SW480 (cell line): ENCODE data around the gene LPCAT4.
"Not testable (repeated sequence)": the region's sequence is repeated elsewhere in the genome, so short reads cannot be mapped to it uniquely, and the experiment has no call there.

Experiments used
- DNase-seq: peaks from one replicate; pipeline ENCODE4 v3.0.0-alpha.2; 2016; ENCODE audit warnings: low spot score

Gene LPCAT4

DNA sequence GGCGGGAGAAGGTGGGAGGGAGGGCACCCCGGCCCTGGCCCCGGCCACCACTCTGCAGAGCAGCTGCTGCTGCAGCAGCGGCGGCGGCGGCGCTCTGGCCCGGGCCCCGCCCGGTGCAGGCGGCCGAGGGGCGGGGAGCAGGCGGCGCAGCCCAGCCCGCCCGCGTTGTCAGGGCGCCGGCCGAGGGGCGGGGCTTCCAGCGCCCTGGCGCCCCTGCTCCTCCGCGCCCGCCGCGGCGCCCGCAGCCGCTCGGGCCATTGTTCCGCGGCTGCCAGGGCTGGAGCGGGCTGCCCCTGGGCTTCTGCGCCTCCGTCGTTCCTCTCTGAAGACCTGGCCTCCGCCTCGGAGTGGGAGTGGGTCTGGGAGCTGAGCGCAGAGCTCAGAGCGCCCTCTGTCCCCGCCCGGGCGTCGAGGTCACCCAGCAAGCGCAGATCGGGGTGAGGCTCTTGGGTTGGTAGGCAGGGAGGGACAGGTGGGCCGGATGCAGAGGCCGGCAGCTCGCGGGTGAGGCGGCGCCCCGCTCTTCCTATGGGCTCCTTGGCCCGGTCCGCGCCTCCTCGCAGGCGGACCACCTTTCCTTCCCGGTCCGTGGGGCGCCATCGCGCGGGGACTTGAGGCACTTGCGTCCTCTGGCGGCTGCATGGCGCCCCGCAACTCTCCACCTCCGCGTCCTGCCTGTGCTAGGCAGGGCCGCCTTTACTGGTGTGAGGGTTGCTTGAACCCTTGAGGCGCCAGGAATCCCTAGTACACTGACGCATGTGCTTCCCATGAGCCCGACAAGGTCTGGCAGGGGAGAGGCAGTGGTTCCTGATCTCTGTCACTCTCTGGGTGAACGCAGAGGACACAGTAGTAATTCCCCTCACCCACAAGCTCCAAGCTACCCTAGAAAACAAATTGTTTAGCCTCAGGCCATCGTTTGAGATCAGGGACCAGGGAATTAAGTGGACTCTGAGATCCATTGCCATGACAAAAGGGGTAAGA lies at the start of gene LPCAT4:
TSS of gene LPCAT4 (minus strand) at position 96 of the 981 bp plus-strand sequence. CDS start 96 bp downstream, outside the sequence.
- DNase-seq = peak; percentile 84

GRCh38 chr15:34409511-34409910 lies 42.5 kb upstream of the LPCAT4 start:
- not testable (repeated sequence) for DNase-seq

- DNase-seq = not testable (repeated sequence)
These were observed 42.0 kb upstream of the LPCAT4 start for GRCh38 chr15:34408973-34409372.

DNA sequence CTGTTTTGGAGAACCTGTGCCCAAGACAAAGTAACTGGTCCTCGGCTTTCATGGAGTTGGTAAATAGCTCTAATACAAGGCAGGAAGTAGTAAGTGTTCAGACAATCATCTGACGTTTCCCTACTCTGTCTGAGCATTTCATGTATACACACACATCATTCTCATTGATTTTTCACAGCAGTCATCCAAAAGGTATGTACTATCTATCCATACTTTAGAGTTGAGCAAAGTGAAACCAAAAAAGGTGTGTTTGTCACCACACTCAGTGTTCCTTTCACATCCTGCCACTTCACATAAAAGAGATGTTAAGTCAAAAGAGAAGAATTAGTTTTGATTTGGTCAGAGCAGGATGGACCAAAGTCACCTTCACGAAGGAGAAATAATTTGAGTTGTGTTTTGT lies 36.9 kb upstream of the LPCAT4 start:
- DNase-seq = not testable (repeated sequence)

DNA sequence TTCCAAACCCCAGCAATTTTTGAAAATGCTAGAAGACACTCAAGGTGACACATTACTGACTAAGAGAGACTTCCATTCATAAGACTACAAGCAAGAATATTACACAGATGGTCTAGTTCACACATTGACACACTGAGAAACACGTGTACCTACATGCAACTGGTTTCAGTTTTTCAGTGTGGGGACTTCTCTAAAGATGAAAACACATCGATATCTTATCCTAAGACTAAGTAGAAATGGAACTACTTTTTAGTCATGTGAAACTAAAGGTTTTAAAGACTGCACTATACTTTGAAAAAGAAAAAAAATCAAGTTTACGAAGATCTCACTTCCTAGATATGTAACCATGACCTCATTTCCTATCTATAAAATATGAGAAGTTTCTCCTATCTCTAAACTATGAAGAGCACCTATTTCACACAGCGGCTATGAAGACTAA lies 36.2 kb upstream of the LPCAT4 start:
- not testable (repeated sequence) for DNase-seq

DNA sequence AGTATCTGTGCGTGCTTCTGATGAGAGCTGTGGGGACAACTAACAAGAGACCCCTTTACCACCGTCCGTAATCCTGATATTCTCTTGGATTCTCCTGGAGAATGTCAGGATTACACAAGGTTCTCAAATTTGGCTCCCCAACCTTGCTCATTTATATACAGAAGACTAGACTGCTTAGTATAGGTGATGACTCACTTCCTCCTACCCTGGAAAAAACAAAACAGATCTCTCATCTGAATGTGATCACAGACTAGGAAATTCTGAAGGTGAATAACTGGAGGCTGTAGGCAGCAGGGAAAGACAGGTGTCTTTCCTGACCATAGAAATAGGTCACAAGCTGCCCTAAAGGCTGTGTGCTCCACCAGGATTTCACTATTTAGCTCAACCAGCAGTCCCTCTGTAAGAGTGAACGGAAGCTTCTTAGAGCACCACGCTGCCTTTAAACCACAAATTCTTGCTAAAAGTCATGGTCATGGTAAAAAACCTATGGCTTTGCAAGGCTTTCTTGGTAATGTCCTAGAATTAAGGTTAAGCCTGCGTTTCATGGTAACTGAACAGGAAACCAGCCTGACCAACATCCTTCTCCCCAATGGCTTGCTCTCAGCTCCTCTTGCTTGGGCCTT lies 30.8 kb upstream of the LPCAT4 start:
- not testable (repeated sequence) for DNase-seq

DNA sequence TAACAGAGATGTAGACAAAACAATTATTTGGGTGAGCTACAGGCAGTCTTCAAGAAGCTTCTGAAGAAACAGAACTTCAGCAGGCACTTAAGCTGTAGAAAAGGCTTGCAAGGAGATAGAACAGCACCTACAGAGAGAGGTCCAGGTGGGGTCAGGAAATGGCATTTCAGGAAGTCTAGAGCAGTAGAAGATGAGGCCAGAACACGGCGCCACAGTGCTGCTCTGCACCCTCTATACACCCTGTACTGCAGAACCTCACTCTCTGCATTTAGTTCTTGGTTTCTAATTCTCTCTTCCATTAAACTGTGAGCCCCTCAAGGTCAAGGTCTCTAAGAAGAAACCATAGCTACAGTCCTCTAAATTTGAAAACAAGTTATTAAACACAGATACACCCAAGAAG lies 26.0 kb upstream of the LPCAT4 start:
- DNase-seq = not testable (repeated sequence)

GRCh38 chr15:34389594-34390086 lies 22.6 kb upstream of the LPCAT4 start:
- not testable (repeated sequence) for DNase-seq

GRCh38 chr15:34381829-34382521 lies 15.0 kb upstream of the LPCAT4 start:
- not testable (repeated sequence) for DNase-seq

GRCh38 chr15:34380491-34380890 lies 13.5 kb upstream of the LPCAT4 start:
- not testable (repeated sequence) for DNase-seq

GRCh38 chr15:34376856-34377255 lies 9.9 kb upstream of the LPCAT4 start:
- no peak for DNase-seq

DNA sequence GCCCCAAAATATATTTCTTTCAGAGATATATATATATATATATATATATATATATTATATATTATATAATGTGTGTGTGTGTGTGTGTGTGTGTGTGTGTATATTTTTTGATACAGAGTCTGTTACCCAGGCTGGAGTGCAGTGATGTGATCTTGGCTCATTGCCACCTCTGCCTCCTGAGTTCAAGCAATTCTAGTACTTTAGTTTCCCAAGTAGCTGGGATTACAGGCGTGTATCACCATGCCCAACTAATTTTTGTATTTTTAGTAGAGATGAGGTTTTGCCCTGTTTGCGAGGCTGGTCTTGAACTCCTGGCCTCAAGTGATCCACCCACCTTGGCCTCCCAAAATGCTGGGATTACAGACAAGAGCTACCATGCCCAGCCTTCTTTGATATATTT lies 8.5 kb upstream of the LPCAT4 start:
- not testable (repeated sequence) for DNase-seq

DNA sequence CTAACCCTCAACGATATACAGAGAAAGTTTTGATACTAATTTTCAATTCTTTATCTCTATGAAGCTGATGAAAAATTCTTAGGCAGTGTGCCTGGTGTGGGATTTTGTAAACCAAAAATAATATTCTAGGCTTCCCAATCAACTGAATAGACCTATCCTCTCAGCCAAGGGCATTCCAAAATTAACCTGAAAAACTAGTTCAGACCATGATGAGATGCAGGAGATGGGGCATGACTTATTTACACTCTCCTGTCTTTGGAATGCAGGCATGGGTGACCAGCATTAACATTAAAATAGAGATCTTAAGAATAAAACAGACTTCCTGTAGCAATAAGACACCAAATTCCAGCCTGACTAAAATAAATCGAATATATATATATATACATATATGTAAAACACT lies 7.8 kb upstream of the LPCAT4 start:
- no peak for DNase-seq

GRCh38 chr15:34373951-34374350 lies 7.0 kb upstream of the LPCAT4 start:
- no peak for DNase-seq

GRCh38 chr15:34370643-34371042 lies 3.6 kb upstream of the LPCAT4 start:
- DNase-seq = no peak

GRCh38 chr15:34370129-34370528 lies 3.1 kb upstream of the LPCAT4 start:
- no peak for DNase-seq

- peak; percentile 55 for DNase-seq
These were observed 528 bp downstream of the LPCAT4 start for GRCh38 chr15:34366271-34367065.

- DNase-seq = no peak
These were observed 1.2 kb downstream of the LPCAT4 start for GRCh38 chr15:34365836-34366235.

DNA sequence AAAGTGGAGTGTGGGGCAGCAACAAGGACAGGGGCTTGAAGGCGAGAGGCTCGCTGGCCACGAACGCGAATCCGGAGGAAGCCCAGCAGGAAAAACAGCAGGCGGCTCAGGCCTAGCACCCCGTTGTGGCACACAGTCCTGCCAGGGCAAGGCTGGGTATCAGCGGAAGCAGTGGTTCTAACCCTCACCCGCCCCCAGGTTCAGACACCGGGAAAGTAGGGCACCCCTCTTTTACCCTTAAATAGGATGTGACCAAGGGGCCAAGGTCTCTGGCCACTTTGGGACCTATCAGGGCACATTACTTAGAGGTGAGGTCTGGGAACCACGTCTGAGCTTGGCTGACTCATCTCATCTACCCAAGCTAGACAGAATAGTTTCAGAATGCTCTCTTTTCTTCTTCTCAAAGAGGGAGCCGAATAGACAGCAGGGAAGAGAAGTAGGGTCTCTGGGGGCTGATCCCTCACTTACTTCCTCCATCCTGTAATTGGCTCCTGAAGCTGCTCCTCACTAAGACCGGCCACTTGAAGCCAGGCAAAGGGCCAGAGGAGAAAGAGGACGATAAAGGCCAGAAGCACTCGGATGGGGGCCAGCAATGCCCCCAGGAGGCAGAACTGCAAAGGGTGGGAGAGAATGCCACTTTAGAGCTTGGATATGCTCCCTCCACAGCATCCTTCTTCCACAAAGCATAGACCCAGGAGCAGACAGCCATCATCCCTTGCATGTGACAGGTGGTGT lies 1.7 kb downstream of the LPCAT4 start:
- no peak for DNase-seq

DNA sequence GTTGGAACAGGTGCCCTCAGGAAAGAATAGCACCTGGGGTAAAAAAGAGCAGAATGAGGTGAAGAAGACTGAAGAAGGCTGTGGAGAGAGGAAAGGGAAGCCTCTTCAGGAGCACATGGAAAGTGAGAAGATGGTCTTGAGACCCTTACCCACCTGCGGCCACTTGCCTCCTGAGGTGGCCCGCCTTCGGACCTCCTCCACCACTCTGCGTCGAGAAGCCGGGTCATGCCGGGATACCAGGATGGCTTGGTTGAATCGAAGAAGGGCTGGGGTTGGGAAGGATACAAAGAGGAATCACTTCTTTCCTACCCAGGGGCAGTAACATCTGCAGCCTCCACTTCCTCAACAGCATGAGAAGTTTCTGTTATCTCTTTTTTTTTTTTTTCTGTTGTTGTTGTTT lies 3.0 kb downstream of the LPCAT4 start:
- no peak for DNase-seq
